ENCODE measurements around the gene TEAD1. TPM values are rescaled to one million over a fixed set of nuclear protein-coding genes. Genes with fewer than 3 reads are reported as not detected.

The TEAD1 gene
- polyA plus RNA-seq, 1 donor (not counting 4 experiments of a cell fraction or from before 2014, with no cell fraction given) = 32.7 TPM

DNA sequence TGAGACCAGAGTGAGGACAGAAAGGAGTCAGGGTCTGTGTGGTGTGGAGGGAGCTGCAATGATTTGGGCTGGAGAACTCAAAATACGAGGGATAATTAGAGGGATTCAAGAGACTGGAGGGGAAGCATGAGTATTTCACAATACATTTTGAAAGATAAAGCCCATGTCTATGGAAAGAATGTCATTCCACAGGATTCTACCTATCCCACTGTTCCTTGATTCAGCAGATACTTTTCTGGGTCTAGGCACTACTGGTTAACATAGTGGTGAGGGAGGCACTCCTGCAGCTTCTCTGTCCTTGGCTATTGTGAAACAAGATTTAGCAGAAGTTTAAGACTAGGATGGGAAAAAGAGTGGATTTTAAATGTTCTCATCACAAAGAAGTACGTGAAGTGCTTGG is 262.0 kb downstream of the TEAD1 start:
- Histone ChIP-seq H3K36me3 (ENCODE audit: control insufficient read depth in 2 of 2, extremely low read depth in 1 of 2, insufficient read depth in 2 of 2, low read length in 2 of 2) (peaks cover 15 to 29% of the 10 kb centered on the region in 2 experiments), H4K20me1 (ENCODE audit: control insufficient read depth, extremely low read depth, insufficient read depth, low read length) (no peaks in the 10 kb centered on the region)
- DNase-seq (ENCODE audit: low read depth, low spot score) = no peak

GRCh38 chr11:12938590-12939247 is 264.5 kb downstream of the TEAD1 start:
- no peak for DNase-seq (ENCODE audit: low read depth, low spot score)
- dilution Hi-C loops (cut with MboI; ENCODE audit: extremely low pct_ligation_motif_present, low sequenced_read_pairs) = no loop called here
- H3K36me3 ChIP-seq (ENCODE audit: control insufficient read depth in 2 of 2, extremely low read depth in 1 of 2, insufficient read depth in 2 of 2, low read length in 2 of 2) = peaks cover 18 to 24% of the 10 kb centered on the region in 2 experiments

More for the DNA sequence above, 262.0 kb downstream of the TEAD1 start:
- Histone ChIP-seq H3K79me2 (ENCODE audit: control insufficient read depth, insufficient read depth, low read length) (no peaks in the 10 kb centered on the region), H3K27me3 (ENCODE audit: control insufficient read depth, extremely low read depth, insufficient read depth, low read length) (no peaks in the 10 kb centered on the region), H2AFZ (ENCODE audit: control insufficient read depth, low read length) (no peak overlapping the region), H3K9me3 (ENCODE audit: control insufficient read depth, low read depth, low read length) (no peaks in the 10 kb centered on the region), H3K9ac (ENCODE audit: control insufficient read depth, extremely low read depth, insufficient read depth, low read length) (no peak overlapping the region), H3K4me2 (ENCODE audit: control insufficient read depth, extremely low read depth, insufficient read depth, low read depth, low read length) (no peak overlapping the region), H3K9me1 (ENCODE audit: control insufficient read depth, extremely low read depth, insufficient read depth, low read length) (no peaks in the 10 kb centered on the region), H3K4me1 (ENCODE audit: control insufficient read depth, extremely low read depth, insufficient read depth, low read length) (no peaks in the 10 kb centered on the region), H3K27ac (ENCODE audit: control insufficient read depth, insufficient read depth, low read length) (no peak overlapping the region), H3K4me3 (ENCODE audit: control insufficient read depth in 2 of 3, extremely low read depth in 1 of 3, insufficient read depth in 2 of 3, low read depth in 1 of 3, low read length in 3 of 3) (no peak overlapping the region)
- no peak for FAIRE-seq
- dilution Hi-C loops (cut with MboI; ENCODE audit: extremely low pct_ligation_motif_present, low sequenced_read_pairs) = no loop called here
- no peak for TF ChIP-seq EZH2 (IDR thresholded peaks at IDR 0.05; ENCODE audit: low read length)
- TF ChIP-seq, protein P1, sequence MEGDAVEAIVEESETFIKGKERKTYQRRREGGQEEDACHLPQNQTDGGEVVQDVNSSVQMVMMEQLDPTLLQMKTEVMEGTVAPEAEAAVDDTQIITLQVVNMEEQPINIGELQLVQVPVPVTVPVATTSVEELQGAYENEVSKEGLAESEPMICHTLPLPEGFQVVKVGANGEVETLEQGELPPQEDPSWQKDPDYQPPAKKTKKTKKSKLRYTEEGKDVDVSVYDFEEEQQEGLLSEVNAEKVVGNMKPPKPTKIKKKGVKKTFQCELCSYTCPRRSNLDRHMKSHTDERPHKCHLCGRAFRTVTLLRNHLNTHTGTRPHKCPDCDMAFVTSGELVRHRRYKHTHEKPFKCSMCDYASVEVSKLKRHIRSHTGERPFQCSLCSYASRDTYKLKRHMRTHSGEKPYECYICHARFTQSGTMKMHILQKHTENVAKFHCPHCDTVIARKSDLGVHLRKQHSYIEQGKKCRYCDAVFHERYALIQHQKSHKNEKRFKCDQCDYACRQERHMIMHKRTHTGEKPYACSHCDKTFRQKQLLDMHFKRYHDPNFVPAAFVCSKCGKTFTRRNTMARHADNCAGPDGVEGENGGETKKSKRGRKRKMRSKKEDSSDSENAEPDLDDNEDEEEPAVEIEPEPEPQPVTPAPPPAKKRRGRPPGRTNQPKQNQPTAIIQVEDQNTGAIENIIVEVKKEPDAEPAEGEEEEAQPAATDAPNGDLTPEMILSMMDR (optimal IDR thresholded peaks at IDR 0.05 in 1 of 3, IDR thresholded peaks at IDR 0.05 in 1 of 3, conservative IDR thresholded peaks at IDR 0.05 in 1 of 3; ENCODE audit: extremely low read depth in 1 of 3, insufficient read depth in 2 of 3, low read length in 3 of 3) = no peak

More at GRCh38 chr11:12938590-12939247, 264.5 kb downstream of the TEAD1 start:
- no peaks in the 10 kb centered on the region for H4K20me1 ChIP-seq (ENCODE audit: control insufficient read depth, extremely low read depth, insufficient read depth, low read length)
- TF ChIP-seq, protein P1 (optimal IDR thresholded peaks at IDR 0.05 in 1 of 3, IDR thresholded peaks at IDR 0.05 in 1 of 3, conservative IDR thresholded peaks at IDR 0.05 in 1 of 3; ENCODE audit: extremely low read depth in 1 of 3, insufficient read depth in 2 of 3, low read length in 3 of 3) = no peak
- TF ChIP-seq EZH2 (IDR thresholded peaks at IDR 0.05; ENCODE audit: low read length) = no peak
- FAIRE-seq = no peak
- no peak overlapping the region for H3K4me2 ChIP-seq (ENCODE audit: control insufficient read depth, extremely low read depth, insufficient read depth, low read depth, low read length)
- no peak overlapping the region for H3K27ac ChIP-seq (ENCODE audit: control insufficient read depth, insufficient read depth, low read length)
- H3K27me3 ChIP-seq (ENCODE audit: control insufficient read depth, extremely low read depth, insufficient read depth, low read length) = no peaks in the 10 kb centered on the region
- H3K9me3 ChIP-seq (ENCODE audit: control insufficient read depth, low read depth, low read length) = no peaks in the 10 kb centered on the region
- H3K4me3 ChIP-seq (ENCODE audit: control insufficient read depth in 2 of 3, extremely low read depth in 1 of 3, insufficient read depth in 2 of 3, low read depth in 1 of 3, low read length in 3 of 3) = no peak overlapping the region
- H3K9ac ChIP-seq (ENCODE audit: control insufficient read depth, extremely low read depth, insufficient read depth, low read length) = no peak overlapping the region
- no peaks in the 10 kb centered on the region for H3K4me1 ChIP-seq (ENCODE audit: control insufficient read depth, extremely low read depth, insufficient read depth, low read length)
- no peaks in the 10 kb centered on the region for H3K9me1 ChIP-seq (ENCODE audit: control insufficient read depth, extremely low read depth, insufficient read depth, low read length)
- no peaks in the 10 kb centered on the region for H3K79me2 ChIP-seq (ENCODE audit: control insufficient read depth, insufficient read depth, low read length)
- no peak overlapping the region for H2AFZ ChIP-seq (ENCODE audit: control insufficient read depth, low read length)
